GM19025 (cell line): ENCODE measurements around the gene SHROOM3.
"Not testable (repeated sequence)": the region's sequence is repeated elsewhere in the genome, so short reads cannot be mapped to it uniquely, and the experiment has no call there.

Experiments used
- ATAC-seq: cut with Tn5 transposase; IDR thresholded peaks from one replicate; pipeline ENCODE4 v1.9.1; 2021; ENCODE audit warnings: mild to moderate bottlenecking, low read depth, moderate library complexity; ENCODE audit not compliant: unreplicated experiment

SHROOM3 gene

DNA sequence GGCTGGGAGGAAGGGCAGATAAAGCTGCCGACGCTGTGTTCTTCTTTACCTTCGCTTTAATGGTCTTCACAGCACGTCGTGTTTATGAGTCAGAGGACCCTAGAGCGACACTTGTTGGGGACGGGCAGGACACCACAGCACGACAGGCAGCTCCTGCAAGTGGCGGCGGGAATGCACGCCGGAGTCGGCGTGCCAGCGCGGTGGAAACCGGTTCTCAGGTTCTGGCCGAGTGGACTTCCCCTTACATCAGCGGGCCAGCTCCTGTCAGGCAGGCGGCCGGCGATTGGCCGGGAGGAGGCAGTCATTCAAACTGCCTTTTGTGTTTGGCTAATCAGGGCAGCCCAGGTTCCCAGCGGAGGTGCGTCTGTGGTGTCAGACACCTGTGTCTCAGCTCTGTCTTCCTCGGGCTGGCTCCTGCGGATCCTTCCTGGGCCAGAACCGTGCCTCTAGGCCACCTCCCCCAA lies 150.9 kb downstream of the SHROOM3 start:
- ATAC-seq, result peak; percentile 88

DNA sequence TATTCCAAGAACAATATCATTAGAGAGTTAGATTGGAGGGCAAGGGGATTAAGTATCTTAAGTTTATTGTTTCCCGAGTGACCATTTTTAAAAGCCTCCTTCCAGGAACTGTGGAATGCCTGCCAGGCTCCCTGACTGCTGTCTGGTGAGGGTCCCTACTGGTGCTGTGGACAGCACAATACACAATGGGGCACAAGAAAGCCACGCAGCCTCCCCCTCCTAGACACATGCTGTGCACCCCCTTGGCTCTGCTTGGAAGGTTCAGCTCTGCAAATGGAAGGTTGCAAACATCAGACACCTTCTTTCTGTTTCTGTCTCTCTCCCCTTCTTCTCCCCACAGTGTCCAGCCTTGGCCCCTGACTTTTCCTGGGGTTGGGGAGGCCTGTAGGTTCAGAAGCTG lies 153.2 kb downstream of the SHROOM3 start:
- ATAC-seq, result no peak

DNA sequence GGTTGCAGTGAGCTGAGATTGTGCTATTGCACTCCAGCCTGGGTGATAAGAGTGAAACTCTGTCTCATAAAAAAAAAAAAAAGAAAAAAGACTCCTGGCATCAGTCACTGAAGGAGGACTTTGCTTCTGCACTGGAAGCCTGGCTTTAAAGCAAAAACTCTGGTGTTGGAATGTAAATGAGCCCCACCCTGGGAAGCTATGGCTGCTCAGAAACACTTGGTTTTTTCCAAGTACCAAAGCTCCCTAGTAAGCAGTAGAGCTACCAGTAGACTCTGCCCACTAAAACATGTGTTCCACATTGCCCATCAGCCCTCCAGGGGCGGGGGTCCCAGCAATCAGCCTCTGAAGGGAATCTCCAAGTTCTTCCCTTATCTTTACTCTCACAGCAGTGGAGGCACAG lies 154.4 kb downstream of the SHROOM3 start:
- no peak for ATAC-seq

DNA sequence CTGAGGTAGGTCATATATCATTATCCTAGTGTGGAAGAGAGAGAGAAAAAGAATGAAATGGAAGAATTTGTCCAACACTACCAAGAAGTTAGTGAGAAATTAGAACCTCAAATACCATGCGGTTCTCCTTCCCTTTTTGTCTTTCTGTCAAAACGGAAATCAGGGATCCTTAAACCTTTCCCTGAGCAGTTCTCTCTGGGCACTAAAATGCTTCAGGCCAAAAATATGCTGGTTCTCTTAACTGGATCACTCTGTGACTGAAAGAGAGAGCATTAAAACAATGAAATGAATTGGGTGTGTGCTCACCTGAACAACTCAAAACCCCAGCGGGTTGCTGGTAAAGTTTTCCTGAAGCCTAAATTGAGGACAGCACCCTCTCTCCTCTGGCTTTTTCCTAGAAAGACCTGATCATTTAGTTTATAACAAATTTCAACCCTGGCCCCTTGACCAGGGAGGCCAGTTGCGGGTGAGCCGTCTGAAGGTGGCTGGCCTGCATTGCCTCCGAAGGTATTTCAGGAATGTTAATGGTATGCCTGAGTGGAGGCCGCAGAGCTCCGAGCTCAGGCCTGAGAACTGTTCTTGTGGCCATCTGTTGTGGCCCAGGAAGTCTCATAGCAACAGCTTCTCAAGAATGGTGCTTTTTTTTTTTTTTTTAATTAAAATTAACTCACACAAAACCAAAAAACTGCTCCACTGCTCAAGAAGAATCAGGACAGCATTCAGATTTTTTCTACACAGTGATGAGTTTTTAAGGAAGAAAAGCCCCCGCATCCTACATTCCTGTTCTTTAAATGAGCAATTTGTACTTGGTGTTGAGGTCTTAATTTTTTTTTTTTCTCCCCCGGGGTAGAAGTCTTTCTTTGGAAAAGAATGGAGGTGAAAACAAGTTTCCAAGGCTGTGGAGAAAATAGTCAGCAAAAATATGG lies 155.1 kb downstream of the SHROOM3 start:
- no peak for ATAC-seq

DNA sequence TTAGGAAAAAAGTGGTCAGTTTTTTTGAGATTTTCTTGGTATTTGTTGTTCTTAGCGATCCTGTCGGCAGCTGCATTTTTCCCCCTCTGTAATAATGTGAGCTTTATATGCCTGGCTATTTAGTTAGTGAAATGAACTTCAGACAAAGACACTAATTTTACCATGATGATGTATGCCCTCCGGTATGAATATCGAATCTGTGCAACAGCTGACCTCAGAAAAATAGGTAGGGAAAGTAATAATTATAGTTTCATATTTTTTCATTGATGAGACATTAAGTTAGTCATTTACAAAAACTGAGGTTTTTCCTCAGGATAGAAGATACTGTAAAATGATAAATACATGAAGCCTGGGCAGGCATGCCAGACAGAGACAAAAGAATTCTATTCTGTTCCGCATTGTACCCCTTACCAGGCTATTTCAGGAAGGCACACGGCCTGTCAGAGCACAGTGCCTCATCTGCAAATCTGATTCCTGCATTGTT lies 155.8 kb downstream of the SHROOM3 start:
- no peak for ATAC-seq

DNA sequence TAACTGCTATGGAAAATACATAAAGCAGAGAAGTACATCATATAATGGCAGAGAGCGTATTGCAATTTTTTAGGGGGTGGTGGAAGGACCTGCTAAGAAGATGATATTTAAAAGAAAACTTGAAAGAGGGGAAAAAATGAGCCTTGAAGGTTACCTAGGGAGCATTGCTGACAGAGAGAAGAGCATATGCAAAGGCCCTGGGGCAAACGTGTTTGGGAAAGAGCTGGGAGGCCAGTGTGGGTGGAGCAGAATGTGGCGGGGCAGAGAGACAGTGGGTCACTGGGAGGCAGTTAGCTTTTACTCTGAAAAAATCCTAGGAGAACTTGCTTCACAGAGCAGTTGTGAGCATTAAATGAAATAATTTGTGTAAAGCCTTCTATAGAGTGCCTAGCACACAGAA lies 157.0 kb downstream of the SHROOM3 start:
- ATAC-seq, result no peak

DNA sequence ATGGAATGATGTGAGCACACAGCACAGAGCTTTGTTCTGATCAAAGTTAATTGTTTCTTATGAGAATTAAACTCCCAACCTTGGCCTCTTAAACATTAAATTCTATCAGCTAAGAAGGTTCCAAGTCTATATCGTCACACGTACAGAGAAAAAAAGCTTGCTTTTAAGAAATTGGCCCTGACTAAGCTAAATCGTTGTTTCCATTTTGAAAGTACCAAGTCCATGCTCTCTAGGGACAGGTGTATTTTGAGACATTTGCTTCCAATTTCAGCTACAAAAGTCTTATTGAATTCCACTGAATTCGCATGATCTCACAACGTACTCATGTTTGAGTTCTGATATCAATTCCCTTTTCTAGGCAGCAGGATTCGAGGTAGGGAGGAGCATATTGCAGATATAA lies 157.4 kb downstream of the SHROOM3 start:
- ATAC-seq, result no peak

DNA sequence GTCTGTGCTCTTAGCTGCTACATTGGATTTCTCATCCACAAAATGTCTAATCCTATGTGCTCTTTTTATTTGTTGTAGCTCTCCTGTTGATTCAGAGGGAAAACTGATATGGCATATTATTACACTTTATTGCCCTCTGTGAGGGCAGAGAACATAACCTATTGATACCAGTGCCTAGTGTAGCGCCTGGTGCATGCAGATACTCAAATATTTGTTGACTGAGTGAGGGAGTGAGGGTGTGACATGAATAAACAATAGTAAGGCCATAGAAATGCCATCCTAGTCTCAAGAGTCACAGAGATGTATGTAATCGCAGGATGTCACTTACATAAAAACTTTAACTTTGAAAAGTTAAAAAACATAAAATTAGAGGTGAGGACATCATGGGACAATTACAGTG lies 159.1 kb downstream of the SHROOM3 start:
- ATAC-seq, result no peak

DNA sequence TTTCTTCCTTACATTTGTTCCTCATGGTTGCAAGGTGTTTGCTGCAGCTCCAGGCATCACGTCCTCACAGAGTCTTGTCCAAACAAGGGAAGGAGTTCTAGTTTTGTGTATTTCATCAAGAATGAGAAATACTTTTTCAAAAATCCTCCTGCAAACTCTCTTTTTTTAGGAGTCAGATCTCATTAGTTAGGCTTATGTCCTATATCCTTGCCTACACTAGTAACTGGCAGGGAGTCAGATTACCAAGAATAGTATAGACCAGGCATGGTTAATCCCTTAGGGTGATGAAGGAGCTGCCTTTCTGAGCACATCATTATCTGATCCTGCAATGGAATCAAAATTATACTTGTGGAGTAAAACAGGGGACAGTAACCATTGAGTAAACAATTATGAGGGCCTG lies 160.4 kb downstream of the SHROOM3 start:
- ATAC-seq, result no peak

DNA sequence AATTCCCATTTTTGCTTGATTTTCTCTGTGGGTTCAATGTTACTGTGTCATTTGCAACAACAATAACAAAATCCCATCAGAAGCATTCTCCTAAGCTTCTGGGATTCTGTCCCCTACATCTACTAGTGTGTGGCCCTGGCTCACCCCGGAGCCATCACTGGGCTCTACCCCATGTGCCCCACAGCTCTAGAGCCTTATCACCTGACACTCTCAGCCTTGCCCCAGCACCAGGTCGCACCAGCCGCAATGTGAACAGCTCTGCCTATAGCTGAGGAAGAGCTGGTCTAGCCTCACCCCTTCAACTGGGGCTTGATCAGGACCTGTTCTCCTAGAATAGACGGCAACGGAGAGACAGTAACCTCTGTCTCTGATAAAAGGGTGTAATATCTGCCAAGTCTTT lies 161.7 kb downstream of the SHROOM3 start:
- no peak for ATAC-seq

DNA sequence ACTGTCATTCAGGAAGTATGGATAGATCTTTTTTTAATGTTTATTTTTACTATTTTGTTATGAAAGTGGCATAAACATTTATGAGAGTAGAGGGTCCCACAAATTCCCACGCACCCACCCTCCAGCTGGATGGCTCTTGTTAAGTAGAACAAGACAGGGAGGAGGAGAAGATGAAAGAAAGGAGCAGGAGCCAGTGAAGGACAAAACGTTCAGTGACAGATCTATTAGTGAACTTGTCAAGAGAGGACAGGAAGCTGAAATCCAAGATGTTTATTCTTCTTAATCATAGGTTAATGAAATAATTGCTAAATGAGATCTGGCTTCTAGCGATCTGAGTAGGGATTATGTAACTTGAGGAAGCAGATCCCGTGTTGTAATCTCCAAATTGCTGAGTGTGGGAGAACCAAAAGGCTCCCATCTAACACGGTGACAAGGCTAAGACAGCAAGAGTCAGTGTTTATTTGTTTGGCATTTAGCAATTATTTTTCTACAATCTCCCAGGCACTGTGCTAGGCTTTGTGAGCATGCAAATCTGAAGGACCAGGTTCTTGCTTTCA lies 162.5 kb downstream of the SHROOM3 start:
- ATAC-seq, result no peak

DNA sequence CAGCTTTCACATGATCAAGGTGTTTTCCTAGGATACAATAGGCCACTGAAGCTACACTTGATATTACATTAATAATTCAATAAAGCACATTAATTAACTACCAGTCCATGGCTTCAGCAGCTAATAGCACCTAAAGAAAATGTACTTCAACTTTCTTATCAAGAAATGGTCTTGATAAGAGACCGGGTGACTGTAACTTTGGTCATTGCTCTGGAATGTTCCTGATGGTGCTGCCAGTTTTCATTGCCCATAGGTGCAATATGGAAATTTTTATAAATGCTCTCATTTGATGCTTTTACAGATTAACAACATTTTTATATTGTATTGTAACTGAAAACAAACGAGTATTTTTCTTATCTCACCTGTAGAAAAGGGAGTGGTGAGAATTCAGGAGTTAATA lies 165.4 kb downstream of the SHROOM3 start:
- ATAC-seq, result no peak

DNA sequence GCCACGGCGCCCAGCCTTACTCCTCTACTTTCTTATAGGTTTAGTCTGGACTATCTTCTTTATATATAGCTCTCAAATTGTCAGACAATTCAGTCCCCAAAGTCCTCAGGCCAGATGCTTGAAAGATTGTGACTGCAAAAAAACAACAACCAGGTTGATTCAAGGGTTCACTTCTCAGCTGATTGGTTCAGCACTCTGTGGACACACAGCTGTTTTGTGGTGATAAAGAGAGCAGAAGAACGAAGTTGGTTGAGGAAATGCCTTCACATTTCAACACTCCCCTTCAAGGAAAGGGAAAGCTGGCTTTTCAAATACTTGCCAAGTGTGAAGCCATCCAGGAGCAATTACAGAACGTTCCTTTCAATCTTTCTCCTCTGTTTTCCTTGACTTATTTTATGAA lies 166.8 kb downstream of the SHROOM3 start:
- no peak for ATAC-seq

DNA sequence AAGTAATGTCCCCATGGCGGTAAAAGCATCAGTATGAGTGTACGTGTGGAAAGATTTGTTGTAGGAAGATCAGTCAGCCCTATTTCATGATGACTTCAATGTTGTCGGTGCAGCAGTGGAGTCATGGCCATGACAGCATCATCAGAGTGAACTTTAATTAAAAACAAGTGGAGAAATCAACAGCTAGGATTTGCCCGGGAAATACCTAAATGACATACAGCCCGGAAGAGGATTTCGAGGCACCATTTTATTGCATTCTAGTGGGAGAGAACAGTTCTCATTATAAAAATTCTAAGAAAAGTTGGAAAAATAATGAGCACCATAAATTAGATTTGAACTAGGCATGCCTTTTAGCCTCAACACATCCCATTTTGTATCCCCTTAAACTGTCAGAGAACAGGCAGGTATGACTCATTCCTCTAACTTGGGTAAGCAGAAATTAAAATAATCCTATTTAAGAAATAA lies 170.1 kb downstream of the SHROOM3 start:
- ATAC-seq, result no peak

DNA sequence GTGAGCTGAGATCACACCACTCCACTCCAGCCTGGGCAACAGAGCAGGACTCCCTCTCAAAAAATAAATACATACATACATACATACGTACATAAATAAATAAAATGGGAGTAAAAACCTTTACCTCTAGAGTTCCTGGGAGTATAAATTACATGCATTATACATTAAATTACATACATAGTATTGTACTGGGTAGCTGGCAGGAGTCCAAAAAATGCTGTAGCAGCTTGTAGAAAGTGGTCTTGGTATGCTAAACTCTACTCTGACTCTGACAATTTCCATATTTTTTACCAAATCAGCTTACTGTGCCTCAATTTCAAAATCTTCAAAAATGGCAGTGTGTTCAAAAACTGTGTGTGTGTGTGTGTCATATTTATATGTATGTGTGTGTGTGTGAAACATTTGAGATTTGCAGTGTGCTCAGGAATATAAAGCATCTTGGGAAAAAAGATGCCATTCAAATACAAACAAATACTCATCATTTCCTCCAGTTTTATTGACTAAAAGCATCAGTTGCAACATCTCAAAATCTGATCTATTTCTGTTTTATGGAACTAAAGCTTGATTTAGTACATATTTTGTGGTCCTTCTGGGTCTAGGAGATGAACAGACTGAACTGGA lies 171.7 kb downstream of the SHROOM3 start:
- no peak for ATAC-seq

DNA sequence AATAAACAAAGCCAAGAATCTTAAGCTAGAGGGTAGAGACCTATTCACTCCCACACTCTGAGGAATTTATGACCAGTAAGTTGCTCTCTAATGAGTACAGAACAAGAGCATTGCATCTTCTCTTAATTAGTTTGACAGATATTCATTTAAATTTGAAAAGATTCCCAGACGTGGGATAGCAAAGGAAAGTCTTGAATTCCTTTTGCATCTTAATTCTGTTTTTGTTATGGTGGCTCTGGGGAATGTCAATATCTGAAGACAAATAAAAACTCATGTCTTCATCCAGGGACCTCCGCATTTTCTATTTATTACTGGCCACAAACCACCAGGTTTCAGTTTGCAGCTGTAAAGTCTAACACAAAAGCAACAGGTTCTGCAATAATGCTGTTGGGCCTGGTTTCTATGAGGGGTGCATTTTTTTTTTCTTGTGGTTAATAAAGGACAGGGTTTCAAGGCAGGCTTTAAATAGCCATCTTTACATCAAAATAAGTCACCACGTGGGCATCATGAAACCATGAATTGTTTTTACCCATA lies 172.3 kb downstream of the SHROOM3 start:
- ATAC-seq, result peak; percentile 89

DNA sequence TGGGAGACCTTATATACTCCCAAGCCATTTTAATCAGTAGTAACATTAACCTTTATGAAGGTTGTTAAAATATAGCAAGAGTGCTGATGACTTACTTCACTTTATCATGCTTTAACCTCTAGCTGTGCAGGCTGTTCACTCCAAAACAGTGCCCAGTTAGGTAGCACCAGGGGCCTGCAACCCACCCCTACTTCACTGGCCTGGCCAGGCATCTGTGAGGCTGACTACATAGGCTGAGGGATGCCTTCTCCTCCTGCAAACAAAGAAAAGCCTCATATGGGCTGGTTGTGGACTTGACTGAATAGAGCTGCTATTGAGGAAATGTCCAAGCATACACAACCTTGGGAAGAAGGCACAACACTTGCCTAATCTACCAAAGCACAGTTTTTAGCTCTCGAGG lies 172.8 kb downstream of the SHROOM3 start:
- ATAC-seq, result no peak

DNA sequence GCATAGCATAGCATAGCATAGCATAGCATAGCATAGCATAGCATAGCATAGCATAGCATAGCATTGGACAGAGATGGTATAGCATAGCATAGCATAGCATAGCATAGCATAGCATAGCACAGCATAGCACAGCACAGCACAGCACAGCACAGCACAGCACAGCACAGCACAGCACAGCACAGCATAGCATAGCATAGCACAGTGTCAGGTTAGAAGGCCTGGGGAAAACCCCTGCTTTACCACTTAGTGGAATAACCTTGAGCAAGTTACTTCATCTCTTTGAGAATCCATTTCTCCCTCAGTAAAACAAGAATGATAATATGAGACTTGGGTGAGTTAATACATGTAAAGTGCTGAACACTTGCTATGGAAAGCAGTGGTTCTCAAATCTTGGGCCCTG lies 173.5 kb downstream of the SHROOM3 start:
- not testable (repeated sequence) for ATAC-seq

DNA sequence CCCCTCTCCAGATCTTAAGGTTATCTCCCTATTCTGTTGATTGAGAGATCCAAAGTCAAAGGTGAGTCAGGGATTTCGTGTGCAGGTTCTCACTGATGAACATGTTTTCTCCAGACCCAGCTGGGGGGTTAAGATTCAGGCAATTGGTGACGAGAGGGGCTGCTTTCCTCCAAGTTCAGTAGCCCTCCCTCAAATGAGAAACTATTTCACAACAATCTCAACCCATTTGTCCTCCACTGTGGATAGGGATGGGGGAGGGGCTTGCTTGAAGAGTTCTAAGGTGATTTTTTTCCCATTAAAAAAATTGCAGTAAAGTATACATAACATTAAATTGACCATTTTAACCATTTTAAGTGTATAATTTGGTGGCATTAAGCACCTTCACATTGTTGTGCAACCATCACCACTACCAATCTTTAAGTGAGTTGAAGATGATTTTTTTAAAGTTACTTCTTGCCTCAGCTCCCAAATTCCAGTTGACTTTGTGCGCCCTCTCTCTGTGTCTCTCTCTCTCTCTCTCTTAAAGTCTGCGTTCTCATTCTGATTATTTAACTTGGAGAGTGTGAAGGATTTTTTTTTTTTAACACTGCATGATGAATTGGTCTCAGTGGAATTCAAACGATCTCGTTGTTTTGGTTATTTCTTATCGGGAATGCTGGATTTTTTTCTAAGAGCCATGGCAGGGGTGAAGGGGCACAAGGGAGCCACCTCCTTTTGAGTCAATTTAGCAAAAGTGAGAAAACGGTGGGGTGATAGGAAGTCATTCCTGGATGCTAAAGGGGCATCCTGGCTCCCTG lies 175.9 kb downstream of the SHROOM3 start:
- no peak for ATAC-seq

DNA sequence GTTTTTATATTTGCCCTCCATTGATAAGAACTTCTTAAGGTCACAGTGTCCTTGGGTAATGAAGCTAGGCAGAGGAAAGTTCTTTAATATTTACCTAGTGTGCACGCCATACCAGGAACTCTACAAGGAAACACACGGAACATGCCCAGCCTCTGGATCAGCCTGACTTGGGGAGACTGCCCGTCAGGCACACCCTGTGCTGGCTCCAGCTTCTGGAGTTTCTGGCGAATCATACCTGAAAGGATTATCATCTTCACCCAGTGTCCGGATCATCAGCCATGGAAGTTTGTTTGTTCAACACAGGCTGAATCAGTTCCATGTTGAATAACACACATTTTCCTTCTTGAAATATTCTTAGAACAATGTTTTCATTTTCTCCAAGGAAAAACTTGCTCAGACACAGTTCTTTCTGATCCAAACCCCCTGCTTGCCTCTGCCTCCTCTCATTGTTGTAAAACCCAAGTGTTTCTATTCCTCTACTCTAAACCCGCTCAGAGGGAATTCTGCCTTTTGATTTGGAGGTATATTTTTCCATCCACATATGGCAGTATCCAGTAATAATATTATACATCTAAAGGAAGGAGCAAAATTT lies 176.7 kb downstream of the SHROOM3 start:
- no peak for ATAC-seq
